Inflammatory macrophage (primary cell): ENCODE results near the gene DCAF5.
A peak's percentile ranks its signal among the peaks of the same experiment; 100 is the strongest.
"Not testable (repeated sequence)": the region's sequence is repeated elsewhere in the genome, so short reads cannot be mapped to it uniquely, and the experiment has no call there.

ENCODE experiments used
- DNase-seq, 2 donors: peaks; one replicate each; pipeline ENCODE4 v3.0.0-alpha.2; 2020 to 2022

The DCAF5 gene

DNA sequence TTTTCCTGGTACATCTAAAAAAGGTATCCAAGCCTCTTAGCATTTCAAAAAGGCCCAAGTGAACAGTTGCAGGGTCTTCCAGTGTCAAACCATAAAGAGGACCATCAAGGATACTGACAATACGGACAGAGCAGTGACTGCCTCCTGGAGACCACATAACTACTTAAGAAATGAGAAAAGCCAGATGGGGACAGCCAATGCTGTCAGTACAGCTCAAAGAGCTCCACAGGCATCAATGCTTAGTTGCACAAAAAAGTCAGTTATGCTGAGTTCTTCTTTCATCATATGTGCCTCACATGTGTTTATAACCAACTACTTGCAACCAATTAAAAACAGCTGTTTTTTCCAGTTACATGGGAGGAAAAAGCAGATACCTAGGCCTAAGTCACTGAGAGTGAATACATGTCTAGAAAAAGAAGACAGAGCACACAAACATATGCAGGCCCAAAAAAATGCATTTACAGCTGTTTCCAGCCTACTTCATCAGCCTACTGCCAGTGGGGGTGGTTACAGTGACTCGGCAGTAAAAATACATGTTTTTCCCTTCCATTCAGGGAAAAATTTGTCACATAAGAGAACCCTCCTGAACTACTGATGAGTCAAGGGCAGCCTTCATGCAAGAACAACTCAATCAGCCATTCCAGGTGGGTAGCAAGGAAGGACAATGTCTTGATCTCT lies 84.0 kb downstream of the DCAF5 start:
- DNase-seq: peak in 1 of 2 donors; percentile 20

- DNase-seq: no peak
Observed at GRCh38 chr14:69066396-69067171, 86.3 kb downstream of the DCAF5 start.

- not testable (repeated sequence) for DNase-seq
Observed at GRCh38 chr14:69065934-69066333, 87.0 kb downstream of the DCAF5 start.

DNA sequence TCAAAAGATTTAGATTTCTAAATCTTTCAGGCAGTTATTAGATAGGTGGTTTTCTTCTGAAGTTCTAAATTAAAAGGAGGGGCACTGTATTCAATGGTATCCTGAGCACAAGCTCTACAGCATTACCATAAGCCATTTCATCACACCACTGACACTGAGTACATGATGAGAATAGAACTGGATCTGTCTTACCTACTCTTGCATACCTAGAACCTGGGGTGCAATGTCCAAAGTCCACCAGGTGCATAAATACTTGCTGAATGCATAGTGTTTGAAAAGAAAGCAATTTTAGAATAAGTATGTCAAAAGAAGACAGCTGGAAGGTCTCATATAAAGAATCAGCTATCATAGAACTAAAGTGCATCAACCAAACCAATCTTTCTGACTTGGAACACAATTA lies 88.3 kb downstream of the DCAF5 start:
- no peak for DNase-seq

DNA sequence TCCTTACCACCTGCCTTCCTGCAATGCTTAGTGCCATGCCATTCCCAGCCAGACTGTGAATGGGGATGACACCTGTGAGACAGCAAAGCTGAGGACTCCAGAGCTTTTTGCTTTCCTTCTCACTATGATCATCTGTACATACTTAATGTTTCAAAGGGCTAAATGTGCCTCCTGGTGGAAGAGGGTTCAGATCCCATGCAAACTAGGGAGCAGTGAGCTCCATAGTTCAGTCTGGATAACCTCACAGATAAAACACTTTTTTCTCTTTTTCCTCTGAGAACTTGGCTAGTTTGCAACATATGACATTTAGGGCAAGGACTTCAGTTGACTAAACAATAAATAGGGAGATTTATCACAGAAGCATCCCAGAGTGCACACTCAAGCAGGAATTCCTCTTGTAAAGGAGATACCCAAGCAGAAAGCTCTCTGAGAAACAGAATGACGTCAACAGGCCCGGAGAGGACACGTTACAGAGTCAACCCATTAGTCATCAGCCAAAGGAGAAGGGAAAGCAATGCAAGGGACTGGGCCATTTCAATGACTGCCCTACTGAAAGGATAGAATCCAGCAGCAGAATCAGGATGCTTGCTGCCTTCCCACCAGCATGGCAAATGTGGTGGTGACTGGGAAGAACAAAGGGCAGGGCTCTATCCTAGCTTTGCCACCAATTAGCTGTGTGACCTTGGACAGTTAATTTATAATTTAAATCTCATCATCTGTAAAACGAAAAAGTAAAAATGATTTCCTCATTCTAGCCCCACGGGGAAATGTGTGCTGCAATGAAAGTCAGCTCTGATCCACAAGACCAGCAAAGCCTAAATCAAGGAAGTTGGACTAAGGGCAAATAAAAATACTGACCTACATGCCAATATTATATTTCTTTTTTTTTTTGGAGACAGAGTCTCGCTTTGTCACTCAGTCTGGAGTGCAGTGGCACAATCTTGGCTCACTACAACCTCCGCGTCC lies 93.0 kb downstream of the DCAF5 start:
- DNase-seq: peak; percentile 90 to 93

- no peak for DNase-seq
Observed at GRCh38 chr14:69055999-69056788, 96.7 kb downstream of the DCAF5 start.

GRCh38 chr14:69055125-69055524 lies 97.8 kb downstream of the DCAF5 start:
- peak in 1 of 2 donors; percentile 56 for DNase-seq

DNA sequence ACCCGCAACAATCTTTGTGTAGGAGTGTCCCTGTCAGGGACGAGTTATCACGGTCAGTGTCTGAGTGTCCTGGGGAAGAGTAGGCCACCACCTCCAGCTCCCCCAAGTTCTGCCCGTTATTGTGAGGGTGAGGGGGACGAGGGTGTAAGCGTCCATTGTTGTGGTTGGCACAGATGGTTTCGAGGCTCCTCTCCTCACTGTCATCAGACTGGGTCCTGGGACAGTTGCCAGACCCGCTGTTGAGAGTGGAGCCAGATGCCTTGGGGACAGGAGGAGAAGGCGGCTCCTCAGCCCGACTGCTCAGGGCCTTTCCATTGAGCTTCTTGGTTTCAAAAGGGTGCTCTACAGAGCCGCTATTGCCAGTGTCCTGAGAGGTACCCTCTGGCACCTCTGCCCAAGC lies 98.9 kb downstream of the DCAF5 start:
- DNase-seq: no peak

GRCh38 chr14:69052181-69052601 lies 100.7 kb downstream of the DCAF5 start:
- DNase-seq: peak in 1 of 2 donors; percentile 24

DNA sequence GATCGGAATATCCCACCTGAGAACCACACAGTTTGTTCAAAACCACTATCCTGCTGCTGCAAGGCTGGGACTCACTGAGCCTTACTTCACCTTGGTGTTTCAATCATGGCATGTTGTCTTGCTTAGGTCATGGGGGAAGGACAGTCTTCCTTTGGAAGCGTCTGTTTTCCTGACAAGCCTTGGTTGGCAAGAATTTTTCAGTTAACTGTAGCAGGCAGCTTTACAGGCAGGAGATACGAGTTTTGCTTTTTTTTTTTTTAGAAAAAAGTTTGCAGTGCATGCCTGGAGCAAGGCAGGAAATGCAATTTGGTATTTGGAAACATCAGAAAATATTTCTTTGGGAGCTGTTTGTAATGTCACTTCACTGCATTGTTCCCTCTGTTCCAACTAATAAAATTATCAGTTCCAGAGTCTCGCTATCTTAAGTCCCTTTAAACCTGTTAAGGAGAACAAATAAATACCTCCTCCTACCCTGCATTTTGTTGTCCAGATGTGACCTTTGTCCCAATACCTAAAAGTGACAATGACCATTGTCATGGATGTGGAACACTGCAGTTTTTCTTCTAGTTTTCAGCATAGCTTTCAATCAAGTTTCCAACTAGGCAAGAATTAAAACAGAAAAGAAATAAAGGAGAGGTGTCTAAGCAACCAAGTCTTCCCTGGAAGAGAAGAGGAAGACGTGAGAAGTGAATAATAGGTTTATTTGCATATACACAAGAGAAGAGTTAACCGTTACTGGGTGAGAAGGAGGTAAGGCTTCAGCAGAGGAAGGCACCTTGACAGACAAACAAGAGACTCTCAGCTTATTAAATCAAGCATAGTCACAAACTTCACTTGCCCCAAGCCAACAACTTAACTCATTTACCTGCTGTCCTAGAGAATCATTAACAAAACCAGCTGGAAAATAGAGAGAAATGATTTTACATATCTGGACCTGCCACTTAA lies 102.4 kb downstream of the DCAF5 start:
- no peak for DNase-seq

GRCh38 chr14:69049675-69050074 lies 103.2 kb downstream of the DCAF5 start:
- DNase-seq: peak; percentile 77 to 90

DNA sequence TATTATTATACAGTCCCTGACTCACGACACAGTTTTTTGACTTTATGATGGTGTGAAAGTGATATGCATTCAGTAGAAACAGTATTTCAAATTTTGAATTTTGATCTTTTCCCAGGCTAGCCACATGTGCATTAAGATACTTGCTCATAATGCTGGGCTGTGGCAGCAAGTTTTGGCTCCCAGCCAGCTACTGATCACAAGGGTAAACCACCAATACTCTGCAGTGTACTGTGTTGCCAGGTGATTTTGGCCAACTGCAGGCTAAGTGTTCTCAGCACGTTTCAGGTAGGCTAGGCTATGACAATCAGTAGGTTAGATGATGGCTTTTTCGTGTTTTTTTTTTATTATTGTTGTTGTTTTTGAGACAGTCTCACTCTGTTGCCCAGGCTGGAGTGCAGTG lies 104.5 kb downstream of the DCAF5 start:
- no peak for DNase-seq

DNA sequence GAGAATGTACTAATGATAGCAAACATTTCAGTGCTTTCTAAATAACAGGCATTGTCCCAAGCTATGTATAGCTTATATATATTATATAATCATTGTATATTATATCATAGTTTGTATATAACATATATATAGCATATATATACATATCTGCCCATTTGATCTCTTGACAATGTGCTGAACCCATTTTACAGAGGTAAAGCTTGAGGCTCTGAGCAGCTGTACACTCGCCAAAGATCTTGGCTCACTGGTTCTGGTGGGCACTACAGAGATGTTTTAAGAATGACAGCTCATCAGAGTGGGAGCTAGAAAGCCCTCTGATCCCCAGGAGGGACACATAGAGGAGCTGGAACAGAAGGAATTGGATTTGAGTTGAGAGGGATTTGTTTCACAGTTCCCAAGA lies 105.7 kb downstream of the DCAF5 start:
- DNase-seq: no peak

DNA sequence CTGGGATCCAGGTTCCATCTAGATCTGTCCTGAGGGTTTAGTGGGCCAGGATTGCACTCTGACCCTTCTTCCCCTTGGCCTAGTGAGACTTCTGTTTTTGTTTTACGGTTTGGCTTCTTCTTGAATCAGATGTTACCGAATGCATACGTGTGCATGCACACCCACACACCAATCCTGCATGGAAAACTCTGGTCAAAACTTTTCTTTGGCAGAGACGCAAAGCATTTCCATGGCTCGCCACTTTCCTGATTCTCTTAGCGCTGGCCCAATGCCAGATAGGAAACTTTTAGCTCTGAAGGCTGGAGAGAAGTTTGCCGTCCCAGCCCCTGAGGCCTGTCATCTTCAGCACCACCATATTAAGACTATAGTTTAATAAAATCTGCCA lies 106.5 kb downstream of the DCAF5 start:
- peak; percentile 24 to 39 for DNase-seq

DNA sequence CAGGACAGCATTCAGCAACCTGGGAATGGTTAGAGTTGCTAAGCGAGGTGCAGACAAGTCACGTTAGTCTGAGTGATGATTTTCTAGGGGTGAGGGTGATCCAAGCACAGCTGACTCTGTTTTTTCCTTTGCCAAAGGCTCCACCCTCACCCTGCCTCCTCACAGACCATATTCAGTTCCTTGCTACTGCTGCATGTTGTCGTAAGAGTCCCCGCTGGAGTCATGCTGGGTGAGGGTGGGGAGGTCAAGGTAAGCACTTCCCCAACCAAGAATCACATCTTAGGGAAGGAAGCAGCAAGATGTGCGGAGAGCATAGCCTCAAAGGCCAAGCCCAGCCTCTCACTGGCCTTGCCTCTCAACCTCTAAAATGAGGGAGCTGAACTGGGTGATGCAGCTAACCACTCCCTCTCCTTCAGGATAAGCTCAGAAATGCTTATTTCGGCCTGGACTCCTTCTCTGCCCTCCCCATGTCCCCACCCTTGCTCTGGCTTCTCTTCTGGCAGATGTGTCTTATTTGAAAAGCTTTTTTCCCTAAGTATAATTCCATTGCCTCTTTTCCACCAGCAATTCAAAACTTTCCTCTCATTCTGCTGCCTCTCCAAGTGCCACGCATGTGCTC lies 107.0 kb downstream of the DCAF5 start:
- DNase-seq: peak; percentile 76 to 88

DNA sequence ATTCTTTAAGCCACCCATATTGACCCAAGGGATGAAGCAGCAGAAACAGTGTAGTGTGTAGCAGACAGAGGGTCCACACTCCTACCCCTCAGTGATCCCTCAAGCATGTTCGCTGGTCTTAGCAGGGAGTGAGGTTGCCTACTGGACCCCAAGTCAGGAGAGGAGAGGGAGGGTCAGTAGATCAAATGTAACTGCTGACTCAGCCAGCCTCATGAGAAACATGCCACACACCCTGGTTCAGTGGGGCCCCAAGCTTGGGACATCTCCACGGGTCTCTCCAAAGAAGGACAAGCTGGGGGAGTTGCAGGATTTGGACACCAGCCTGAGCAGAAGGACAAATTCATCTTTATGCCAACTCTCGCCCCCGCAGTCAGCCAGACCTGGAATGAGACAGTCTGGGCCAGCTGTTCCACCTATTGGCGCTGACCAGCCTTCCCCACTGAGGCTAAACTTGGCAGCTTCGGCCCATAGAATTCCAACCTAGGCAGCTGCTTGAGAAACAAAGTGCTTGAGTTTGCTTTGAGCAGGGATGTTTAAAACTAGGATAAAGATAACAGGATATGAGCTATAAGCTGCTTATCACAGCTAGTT lies 107.9 kb downstream of the DCAF5 start:
- DNase-seq: no peak

GRCh38 chr14:69044296-69044695 lies 108.6 kb downstream of the DCAF5 start:
- DNase-seq: no peak

GRCh38 chr14:69043596-69044260 lies 109.2 kb downstream of the DCAF5 start:
- peak; percentile 78 to 87 for DNase-seq

DNA sequence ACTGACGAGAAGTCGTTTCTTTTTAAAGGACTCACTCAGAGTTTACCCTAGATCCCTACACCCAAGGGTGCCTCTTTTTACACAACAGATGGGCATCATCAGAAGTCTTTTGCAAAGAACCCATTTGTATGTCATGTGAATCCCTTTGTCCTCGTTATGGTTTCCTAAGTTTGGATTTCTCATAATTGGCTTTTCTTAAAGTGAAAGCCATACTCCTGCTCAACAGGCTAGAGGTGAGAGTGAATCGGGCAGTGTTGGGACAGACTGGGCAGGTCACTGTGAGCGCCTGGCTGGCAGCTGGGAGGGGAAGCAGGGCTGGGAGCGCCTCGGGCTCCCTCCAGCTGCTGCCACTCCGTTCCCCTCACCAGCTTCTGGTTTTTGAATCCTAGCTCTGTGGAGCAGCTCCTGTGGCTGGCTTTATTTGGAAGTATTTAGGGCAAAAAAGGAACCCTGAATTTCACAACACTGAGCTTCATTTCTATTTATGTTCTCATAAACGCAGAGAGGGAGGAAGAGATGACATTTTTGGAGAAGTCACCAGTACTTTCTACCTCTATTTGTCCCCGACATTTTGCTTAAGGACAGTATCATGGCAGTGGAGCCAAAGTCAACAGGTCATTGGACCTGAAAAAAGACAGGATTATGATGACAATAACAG lies 110.0 kb downstream of the DCAF5 start:
- DNase-seq: peak; percentile 92 to 97
